Left ventricle myocardium superior (tissue), 1 donor: ENCODE data around the gene DESI1. TPM values are rescaled to one million over a fixed set of nuclear protein-coding genes. Genes with fewer than 3 reads are reported as not detected.

Experiments
- total RNA-seq: library from RNA; stranded (reverse); fragmentation: NEBNext Ultra II Directional; extraction: Animal tissue kit (Norgen Biotek cat#: 25700); gene quantifications from one replicate; pipeline ENCODE4 v1.2.1, GENCODE V29; 2021
- donor health status: DM: no; HTN: yes; CAD: no; lungs with severe emphysema.

DESI1 gene
- total RNA-seq, 1 donor from 2014 or later: 53.6 TPM

Other genes starting within 250 kb of the DESI1 start
- 25.4 TPM for gene TEF, start 239.1 kb downstream of the DESI1 start, total RNA-seq
- 71.8 TPM for gene TOB2, start 174.2 kb downstream of the DESI1 start, total RNA-seq
- 20.2 TPM for gene PHF5A, start 152.4 kb downstream of the DESI1 start, total RNA-seq
- gene ACO2, start 151.9 kb downstream of the DESI1 start, total RNA-seq: 887 TPM
- 17.9 TPM for gene POLR3H, start 76.6 kb downstream of the DESI1 start, total RNA-seq
- 223 TPM for gene CSDC2, start 60.0 kb downstream of the DESI1 start, total RNA-seq
- gene PMM1, start 31.2 kb downstream of the DESI1 start, total RNA-seq: 12.9 TPM
- 172 TPM for gene XRCC6, start 252 bp upstream of the DESI1 start, total RNA-seq
- gene SNU13, start 67.8 kb upstream of the DESI1 start, total RNA-seq: 229 TPM
- 0.57 TPM for gene MEI1, start 78.5 kb upstream of the DESI1 start, total RNA-seq
- gene CCDC134, start 179.6 kb upstream of the DESI1 start, total RNA-seq: 5.9 TPM
- gene SREBF2, start 212.1 kb upstream of the DESI1 start, total RNA-seq: 89.7 TPM